Activated T-cell treated with anti-CD3 and anti-CD28 coated beads, Interleukin-2, amount 50 U/mL, for 72 hours (primary cell): Measurements from ENCODE around the gene NRL. TPM values are rescaled to one million over a fixed set of nuclear protein-coding genes. Genes with fewer than 3 reads are reported as not detected.
A peak's percentile ranks its signal among the peaks of the same experiment; 100 is the strongest.

Source experiments
- ATAC-seq, 2 donors: fragments of 150-1000 bp; cut with Tn5 transposase; replicated peaks in 1 of 2; 2 replicates each; pipeline ENCODE4 v1.10.0; 2021; ENCODE audit warnings: moderate library complexity in 2 of 2, mild to moderate bottlenecking in 1 of 2
- DNase-seq, 2 donors: peaks; one replicate each; pipeline ENCODE4 v3.0.0; 2021 to 2022; ENCODE audit warnings: mixed read lengths in 1 of 2
- H3K27ac Mint-ChIP-seq: one replicate; pipeline ENCODE4 v1.8.0; 2022; ENCODE audit warnings: mild to moderate bottlenecking, moderate library complexity, mixed read lengths
- H3K27me3 Mint-ChIP-seq: one replicate; pipeline ENCODE4 v1.8.0; 2022; ENCODE audit warnings: low read depth, mixed read lengths
- H3K36me3 Mint-ChIP-seq, 2 donors: one replicate each; pipeline ENCODE4 v1.8.0; 2022; ENCODE audit warnings: mixed read lengths in 2 of 2, mild to moderate bottlenecking in 1 of 2; ENCODE audit not compliant: insufficient read depth in 2 of 2
- H3K4me1 Mint-ChIP-seq: one replicate; pipeline ENCODE4 v1.8.0; 2022; ENCODE audit warnings: low read depth, mixed read lengths
- H3K4me3 Mint-ChIP-seq, 2 donors: one replicate each; pipeline ENCODE4 v1.8.0; 2022; ENCODE audit warnings: mild to moderate bottlenecking in 2 of 2, mixed read lengths in 2 of 2, moderate library complexity in 2 of 2
- H3K9me3 Mint-ChIP-seq, 2 donors: one replicate each; pipeline ENCODE4 v1.8.0; 2022; ENCODE audit warnings: mixed read lengths in 2 of 2
- total RNA-seq, 2 donors: library from RNA; stranded (reverse); gene quantifications; one replicate each; pipeline ENCODE4 v1.2.3, GENCODE V29; 2022

Gene NRL
- 1 to 10 TPM; 5.2 TPM for total RNA-seq

GRCh38 chr14:24114532-24115421, at the start of gene NRL, which contains the start of gene DCAF11:
NRL (minus strand) TSS chr14:24114949; CDS start chr14:24082848, 32,101 bp downstream.
DCAF11 (plus strand) TSS chr14:24114777; CDS start chr14:24115595, 818 bp downstream.
- peak within 1 kb of the TSS; percentile 94 for H3K27ac Mint-ChIP-seq
- DNase-seq = peak; percentile 99
- peaks cover 14 to 34% of the 10 kb centered on the region in 2 donors for H3K36me3 Mint-ChIP-seq
- no peaks in the 10 kb centered on the region for H3K27me3 Mint-ChIP-seq
- H3K4me3 Mint-ChIP-seq = peak within 1 kb of the TSS; percentile 98 to 100
- peaks cover 21% of the 10 kb centered on the region for H3K4me1 Mint-ChIP-seq
- peak; percentile 88 to 89 for ATAC-seq
- H3K9me3 Mint-ChIP-seq = no peaks in the 10 kb centered on the region

GRCh38 chr14:24162093-24162492, 47.3 kb upstream of the NRL start:
- Mint-ChIP-seq H3K27ac (peak overlapping the region; percentile 97), H3K27me3 (no peaks in the 10 kb centered on the region), H3K4me1 (peaks cover 65% of the 10 kb centered on the region), H3K4me3 (peak overlapping the region; percentile 83 to 86), H3K9me3 (no peaks in the 10 kb centered on the region), H3K36me3 (peaks cover 23 to 49% of the 10 kb centered on the region in 2 donors)
- DNase-seq (peak in 1 of 2 donors; percentile 33), ATAC-seq (peak in 1 of 2 donors; percentile 14)

DNA sequence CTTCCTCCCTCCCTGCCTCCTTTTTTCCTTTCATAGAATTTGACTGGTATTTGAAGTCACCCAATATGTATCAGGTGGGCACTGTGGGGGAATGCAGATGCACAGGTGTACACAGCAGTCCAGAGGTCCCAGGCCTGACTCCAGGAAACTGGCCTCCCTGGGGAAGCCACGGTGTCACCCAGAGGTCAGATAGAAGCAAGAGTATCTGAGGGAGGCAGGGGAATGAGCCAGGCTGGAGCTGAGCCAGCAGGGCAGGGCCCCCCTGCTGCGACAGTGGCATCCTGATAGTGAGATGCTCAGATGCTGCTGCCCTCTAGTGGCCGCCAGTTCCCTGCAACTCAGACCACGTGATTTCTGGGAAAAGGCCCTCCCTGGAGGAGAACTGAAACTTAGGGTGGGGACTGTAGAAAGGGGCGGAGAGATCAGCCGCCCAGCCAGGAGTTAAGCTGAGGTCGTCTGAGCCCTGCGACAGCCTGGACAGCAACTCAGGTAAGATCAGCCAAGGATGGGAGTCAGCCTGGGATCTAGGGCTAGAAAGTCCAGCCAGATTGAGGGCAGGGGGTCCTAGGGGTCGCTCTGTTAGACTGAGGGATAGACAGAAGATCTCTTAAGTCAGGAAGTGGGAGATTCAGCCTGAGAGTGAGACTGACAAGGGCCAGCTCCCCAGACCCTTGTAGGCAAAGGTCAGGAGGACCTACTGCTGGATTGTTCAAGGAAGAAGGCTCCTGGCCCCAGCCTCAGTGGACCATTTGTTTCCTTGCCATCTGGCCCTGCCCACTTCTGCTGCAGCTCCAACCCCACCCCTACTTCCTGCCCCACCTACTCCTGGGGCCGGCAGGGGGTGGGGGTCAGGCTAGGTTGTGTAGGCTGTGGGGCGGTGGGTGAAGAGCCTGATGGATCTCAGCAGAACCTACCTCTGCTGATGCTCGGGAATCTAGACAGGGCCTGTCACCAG, 46.4 kb upstream of the NRL start, which contains the start of gene IRF9:
Gene IRF9 (plus strand): TSS at position 416 of the 955 bp plus-strand sequence. CDS start 880 bp downstream, outside the sequence.
- H3K27me3 Mint-ChIP-seq = no peaks in the 10 kb centered on the region
- H3K9me3 Mint-ChIP-seq = no peaks in the 10 kb centered on the region
- H3K4me3 Mint-ChIP-seq = peak within 1 kb of the TSS; percentile 83 to 86
- peak within 1 kb of the TSS; percentile 97 for H3K27ac Mint-ChIP-seq
- DNase-seq = peak; percentile 96 to 99
- ATAC-seq = peak; percentile 87 to 88
- peaks cover 23 to 42% of the 10 kb centered on the region in 2 donors for H3K36me3 Mint-ChIP-seq
- H3K4me1 Mint-ChIP-seq = peaks cover 55% of the 10 kb centered on the region

GRCh38 chr14:24160499-24160849, 45.7 kb upstream of the NRL start:
- no peaks in the 10 kb centered on the region for H3K9me3 Mint-ChIP-seq
- peak overlapping the region in 1 of 2 donors; percentile 86 for H3K4me3 Mint-ChIP-seq
- no peak for ATAC-seq
- no peak for DNase-seq
- H3K27me3 Mint-ChIP-seq = no peaks in the 10 kb centered on the region
- H3K36me3 Mint-ChIP-seq = peaks cover 23 to 41% of the 10 kb centered on the region in 2 donors
- H3K27ac Mint-ChIP-seq = peak overlapping the region; percentile 97
- H3K4me1 Mint-ChIP-seq = peaks cover 52% of the 10 kb centered on the region

DNA sequence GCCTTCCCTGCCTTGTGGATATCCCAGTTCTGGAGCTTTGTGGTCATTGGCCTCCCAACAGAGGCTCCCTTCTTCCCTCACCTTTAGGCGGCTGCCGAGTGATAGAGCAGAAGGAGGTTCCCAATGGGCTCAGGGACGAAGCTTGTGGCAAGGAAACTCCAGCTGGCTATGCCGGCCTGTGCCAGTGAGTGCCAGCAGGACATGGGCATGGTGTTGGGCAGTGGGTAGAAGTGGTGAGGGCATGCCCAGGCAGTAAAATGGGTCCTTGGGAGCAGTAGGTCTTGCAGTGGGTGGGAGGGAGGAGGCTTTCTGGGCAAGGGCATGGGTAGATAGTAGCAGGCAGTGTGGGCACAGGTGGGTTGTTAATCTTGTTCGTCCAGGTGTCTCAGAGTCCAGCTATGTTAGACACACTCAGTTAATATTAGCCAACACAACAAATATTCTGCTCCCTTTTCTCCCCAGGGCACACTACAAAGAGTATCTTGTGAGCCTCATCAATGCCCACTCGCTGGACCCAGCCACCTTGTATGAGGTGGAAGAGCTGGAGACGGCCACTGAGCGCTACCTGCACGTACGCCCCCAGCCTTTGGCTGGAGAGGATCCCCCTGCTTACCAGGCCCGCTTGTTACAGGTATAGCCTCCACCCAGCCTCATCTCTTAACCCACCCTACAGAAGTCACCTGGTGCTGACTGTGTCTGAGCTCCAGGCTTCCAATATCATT, 45.2 kb upstream of the NRL start:
- H3K4me1 Mint-ChIP-seq = peaks cover 48% of the 10 kb centered on the region
- H3K9me3 Mint-ChIP-seq = no peaks in the 10 kb centered on the region
- H3K4me3 Mint-ChIP-seq = no peak overlapping the region
- DNase-seq (no peak), ATAC-seq (no peak)
- peak overlapping the region; percentile 97 for H3K27ac Mint-ChIP-seq
- H3K27me3 Mint-ChIP-seq = no peaks in the 10 kb centered on the region
- H3K36me3 Mint-ChIP-seq = peaks cover 24 to 37% of the 10 kb centered on the region in 2 donors

DNA sequence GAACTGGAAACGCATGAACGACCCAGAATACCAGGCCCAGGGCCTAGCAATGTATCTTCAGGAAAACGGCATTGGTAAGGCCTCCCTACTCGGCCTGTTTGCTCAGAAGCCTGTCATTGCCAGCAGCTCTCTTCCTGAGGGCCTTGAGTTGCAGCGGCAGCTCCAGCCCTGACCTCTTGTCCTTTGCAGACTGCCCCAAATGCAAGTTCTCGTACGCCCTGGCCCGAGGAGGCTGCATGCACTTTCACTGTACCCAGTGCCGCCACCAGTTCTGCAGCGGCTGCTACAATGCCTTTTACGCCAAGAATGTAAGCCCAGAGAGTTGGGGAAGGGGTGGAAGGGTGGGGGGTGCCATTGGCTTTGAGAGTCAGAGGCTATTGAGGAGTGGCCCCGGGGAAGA, 42.6 kb upstream of the NRL start:
- no peak for ATAC-seq
- H3K4me1 Mint-ChIP-seq = peaks cover 25% of the 10 kb centered on the region
- peaks cover 18% of the 10 kb centered on the region in 2 donors for H3K36me3 Mint-ChIP-seq
- no peak overlapping the region for H3K4me3 Mint-ChIP-seq
- no peak for DNase-seq
- H3K27ac Mint-ChIP-seq = no peak overlapping the region
- no peaks in the 10 kb centered on the region for H3K27me3 Mint-ChIP-seq
- H3K9me3 Mint-ChIP-seq = no peaks in the 10 kb centered on the region

DNA sequence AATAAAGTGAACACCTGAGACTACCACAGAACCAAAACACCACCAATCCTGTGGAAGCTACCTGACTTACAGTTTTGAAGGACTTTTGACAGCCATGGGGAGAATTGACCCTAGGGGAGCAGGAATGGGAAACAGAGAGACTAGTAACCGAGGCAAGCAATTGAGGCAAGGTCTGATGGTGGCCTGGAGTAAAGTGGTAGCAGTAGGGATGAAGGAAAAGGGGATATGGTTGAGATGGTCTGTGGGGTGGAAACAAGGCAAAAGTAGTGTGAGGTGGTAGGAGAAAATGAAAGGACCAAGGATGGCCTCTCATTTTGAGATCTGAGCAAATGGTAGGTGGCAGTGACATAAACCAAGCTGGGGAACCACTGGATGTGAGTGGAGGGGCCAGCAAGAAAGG, 42.1 kb upstream of the NRL start:
- Mint-ChIP-seq H3K36me3 (peaks cover 14% of the 10 kb centered on the region in 2 donors), H3K4me1 (peaks cover 20% of the 10 kb centered on the region), H3K9me3 (no peaks in the 10 kb centered on the region), H3K4me3 (no peak overlapping the region), H3K27ac (peak overlapping the region; percentile 7), H3K27me3 (no peaks in the 10 kb centered on the region)
- DNase-seq (no peak), ATAC-seq (no peak)

DNA sequence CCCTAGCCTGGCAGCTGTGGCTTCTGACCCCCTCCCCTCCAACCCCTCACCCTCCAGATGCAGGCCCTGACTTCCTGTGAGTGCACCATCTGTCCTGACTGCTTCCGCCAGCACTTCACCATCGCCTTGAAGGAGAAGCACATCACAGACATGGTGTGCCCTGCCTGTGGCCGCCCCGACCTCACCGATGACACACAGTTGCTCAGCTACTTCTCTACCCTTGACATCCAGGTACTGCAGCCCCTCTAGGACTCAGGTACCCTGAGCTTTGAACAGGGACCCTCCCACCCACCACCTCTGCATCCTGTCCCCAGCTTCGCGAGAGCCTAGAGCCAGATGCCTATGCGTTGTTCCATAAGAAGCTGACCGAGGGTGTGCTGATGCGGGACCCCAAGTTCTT, 40.4 kb upstream of the NRL start:
- H3K4me3 Mint-ChIP-seq = no peak overlapping the region
- no peak for DNase-seq
- no peaks in the 10 kb centered on the region for H3K9me3 Mint-ChIP-seq
- peaks cover 9% of the 10 kb centered on the region for H3K4me1 Mint-ChIP-seq
- no peak for ATAC-seq
- no peaks in the 10 kb centered on the region for H3K27me3 Mint-ChIP-seq
- H3K36me3 Mint-ChIP-seq = peaks cover 17 to 19% of the 10 kb centered on the region in 2 donors
- H3K27ac Mint-ChIP-seq = no peak overlapping the region

GRCh38 chr14:24151404-24152080, 36.8 kb upstream of the NRL start:
- H3K27me3 Mint-ChIP-seq = no peaks in the 10 kb centered on the region
- no peaks in the 10 kb centered on the region for H3K9me3 Mint-ChIP-seq
- no peak overlapping the region for H3K4me3 Mint-ChIP-seq
- DNase-seq (no peak), ATAC-seq (no peak)
- H3K4me1 Mint-ChIP-seq = peaks cover 23% of the 10 kb centered on the region
- peaks cover 20 to 27% of the 10 kb centered on the region in 2 donors for H3K36me3 Mint-ChIP-seq
- peak overlapping the region; percentile 79 for H3K27ac Mint-ChIP-seq

DNA sequence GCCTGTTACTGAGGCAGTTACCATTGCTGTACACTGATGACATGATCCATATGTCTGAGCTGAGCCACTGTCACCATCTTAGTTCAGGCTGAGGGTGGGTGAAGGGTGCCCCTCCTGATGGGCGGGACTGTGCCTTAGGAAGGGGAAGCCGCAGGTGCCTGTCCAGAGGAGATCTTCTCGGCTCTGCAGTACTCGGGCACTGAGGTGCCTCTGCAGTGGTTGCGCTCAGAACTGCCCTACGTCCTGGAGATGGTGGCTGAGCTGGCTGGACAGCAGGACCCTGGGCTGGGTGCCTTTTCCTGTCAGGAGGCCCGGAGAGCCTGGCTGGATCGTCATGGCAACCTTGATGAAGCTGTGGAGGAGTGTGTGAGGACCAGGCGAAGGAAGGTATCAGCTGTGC, 36.2 kb upstream of the NRL start:
- no peak for ATAC-seq
- H3K4me1 Mint-ChIP-seq = peaks cover 23% of the 10 kb centered on the region
- H3K36me3 Mint-ChIP-seq = peaks cover 20 to 29% of the 10 kb centered on the region in 2 donors
- H3K4me3 Mint-ChIP-seq = no peak overlapping the region
- no peak for DNase-seq
- H3K27ac Mint-ChIP-seq = peak overlapping the region; percentile 40
- H3K27me3 Mint-ChIP-seq = no peaks in the 10 kb centered on the region
- H3K9me3 Mint-ChIP-seq = no peaks in the 10 kb centered on the region

- H3K4me3 Mint-ChIP-seq = no peak overlapping the region
- no peaks in the 10 kb centered on the region for H3K9me3 Mint-ChIP-seq
- no peak for ATAC-seq
- H3K27ac Mint-ChIP-seq = peak overlapping the region; percentile 40
- no peaks in the 10 kb centered on the region for H3K27me3 Mint-ChIP-seq
- peaks cover 26% of the 10 kb centered on the region for H3K4me1 Mint-ChIP-seq
- DNase-seq = no peak
- peaks cover 20 to 27% of the 10 kb centered on the region in 2 donors for H3K36me3 Mint-ChIP-seq
These were observed 35.8 kb upstream of the NRL start for GRCh38 chr14:24150567-24150966.

DNA sequence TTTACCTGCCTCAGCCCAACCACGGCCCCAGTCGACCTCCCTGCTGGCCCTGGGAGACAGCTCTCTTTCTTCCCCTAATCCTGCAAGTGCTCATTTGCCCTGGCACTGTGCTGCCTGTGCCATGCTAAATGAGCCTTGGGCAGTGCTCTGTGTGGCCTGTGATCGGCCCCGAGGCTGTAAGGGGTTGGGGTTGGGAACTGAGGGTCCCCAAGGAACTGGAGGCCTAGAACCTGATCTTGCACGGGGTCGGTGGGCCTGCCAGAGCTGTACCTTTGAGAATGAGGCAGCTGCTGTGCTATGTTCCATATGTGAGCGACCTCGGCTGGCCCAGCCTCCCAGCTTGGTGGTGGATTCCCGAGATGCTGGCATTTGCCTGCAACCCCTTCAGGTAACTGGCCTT, 35.3 kb upstream of the NRL start:
- Mint-ChIP-seq H3K4me3 (no peak overlapping the region), H3K4me1 (peaks cover 29% of the 10 kb centered on the region), H3K36me3 (peaks cover 20 to 23% of the 10 kb centered on the region in 2 donors), H3K9me3 (no peaks in the 10 kb centered on the region), H3K27me3 (no peaks in the 10 kb centered on the region), H3K27ac (no peak overlapping the region)
- DNase-seq = no peak
- no peak for ATAC-seq
